GM21619 (cell line): ENCODE data around the gene TRABD2B.

Experiments
- ATAC-seq: cut with Tn5 transposase; IDR thresholded peaks from one replicate; pipeline ENCODE4 v1.9.1; 2021; ENCODE audit not compliant: unreplicated experiment

Gene TRABD2B

DNA sequence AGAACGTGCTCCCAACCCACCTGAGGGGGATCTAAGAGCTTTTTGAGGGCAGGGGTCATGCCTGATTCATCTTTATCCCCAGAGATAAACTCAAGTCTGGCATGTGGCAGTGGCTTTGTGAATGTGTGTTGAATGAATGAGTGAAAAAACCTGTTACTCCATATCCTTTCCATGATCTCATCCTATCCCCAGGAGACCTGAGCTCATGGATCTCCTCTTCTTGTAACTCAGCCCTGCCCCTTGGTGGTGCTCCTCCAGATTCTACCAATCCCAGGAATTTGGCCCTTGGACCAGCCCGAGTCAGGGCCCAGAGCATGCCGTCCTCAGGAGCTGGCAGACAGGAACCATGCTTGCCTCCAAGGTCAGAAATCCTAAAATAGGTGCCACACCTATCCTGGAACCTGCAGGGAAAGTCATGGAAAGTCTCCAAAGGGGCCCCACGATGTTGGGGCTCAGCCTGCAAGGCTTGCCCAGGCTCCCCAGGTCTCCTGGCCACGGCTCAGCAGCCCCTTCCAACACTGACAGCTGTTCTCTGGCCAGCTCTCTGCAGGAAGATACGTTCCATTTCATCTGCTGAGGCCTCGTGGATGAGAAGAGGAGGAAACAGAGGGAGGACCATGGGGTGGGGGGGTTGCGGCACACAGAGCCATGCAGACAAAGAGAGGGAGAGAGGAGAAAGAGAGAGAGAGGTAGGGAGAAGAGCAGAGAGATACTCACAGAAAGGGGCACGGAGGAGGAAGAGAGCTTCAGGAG is 214.6 kb downstream of the TRABD2B start:
- no peak for ATAC-seq

- ATAC-seq = no peak
These were observed 215.8 kb downstream of the TRABD2B start for GRCh38 chr1:47781171-47781959.

DNA sequence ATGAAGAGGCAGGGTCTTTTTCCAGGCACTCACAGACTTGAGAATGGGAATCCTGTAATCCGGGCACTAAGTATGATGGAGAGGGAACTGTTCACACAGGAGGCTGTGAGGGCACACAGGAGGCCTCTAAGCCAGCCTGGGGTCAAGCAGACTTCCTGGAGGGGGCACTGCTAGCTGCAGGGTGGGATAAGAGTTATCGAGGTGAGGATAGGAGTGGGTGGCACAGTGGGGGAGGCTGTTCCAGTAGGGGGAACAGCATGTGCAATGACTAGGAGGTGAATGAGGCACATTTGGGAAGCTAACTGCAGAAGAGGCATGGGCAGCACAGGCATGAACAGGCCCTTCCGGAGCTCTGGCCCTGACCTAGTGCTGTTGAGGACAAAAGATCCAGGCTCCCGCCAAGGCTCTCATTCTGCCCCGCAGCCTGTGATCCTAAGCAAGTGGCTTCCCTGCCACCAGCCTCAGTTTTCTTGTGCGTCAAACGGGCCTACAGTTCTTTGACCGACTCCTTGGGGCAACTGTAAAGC is 216.7 kb downstream of the TRABD2B start:
- no peak for ATAC-seq

GRCh38 chr1:47779613-47780012 is 217.6 kb downstream of the TRABD2B start:
- ATAC-seq = no peak

- ATAC-seq = no peak
These were observed 218.9 kb downstream of the TRABD2B start for GRCh38 chr1:47778280-47778679.

GRCh38 chr1:47777322-47777721 is 219.9 kb downstream of the TRABD2B start:
- ATAC-seq = no peak

DNA sequence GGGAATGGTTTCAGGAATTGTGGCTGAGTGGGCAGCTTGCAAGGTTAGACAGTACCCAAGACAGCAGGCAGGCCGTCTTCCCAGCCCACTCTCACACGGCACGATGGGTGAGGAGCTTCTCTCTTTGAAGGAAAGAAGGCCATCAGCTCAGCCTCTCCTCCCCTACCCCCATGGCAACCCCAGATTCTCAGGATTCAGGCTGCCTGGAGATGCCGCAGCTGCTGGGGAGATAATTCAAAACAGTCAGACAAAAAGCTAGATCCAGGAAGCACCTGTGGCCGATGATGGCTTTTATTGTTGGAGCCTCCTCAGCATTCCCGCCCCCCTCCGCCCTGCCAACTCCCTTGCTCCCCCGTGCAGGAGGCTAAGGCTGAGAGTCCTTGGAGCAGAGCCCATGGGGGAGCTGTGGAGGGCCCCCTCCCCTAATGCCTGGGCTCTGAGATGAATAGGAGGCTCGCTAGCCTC is 220.5 kb downstream of the TRABD2B start:
- ATAC-seq = no peak

DNA sequence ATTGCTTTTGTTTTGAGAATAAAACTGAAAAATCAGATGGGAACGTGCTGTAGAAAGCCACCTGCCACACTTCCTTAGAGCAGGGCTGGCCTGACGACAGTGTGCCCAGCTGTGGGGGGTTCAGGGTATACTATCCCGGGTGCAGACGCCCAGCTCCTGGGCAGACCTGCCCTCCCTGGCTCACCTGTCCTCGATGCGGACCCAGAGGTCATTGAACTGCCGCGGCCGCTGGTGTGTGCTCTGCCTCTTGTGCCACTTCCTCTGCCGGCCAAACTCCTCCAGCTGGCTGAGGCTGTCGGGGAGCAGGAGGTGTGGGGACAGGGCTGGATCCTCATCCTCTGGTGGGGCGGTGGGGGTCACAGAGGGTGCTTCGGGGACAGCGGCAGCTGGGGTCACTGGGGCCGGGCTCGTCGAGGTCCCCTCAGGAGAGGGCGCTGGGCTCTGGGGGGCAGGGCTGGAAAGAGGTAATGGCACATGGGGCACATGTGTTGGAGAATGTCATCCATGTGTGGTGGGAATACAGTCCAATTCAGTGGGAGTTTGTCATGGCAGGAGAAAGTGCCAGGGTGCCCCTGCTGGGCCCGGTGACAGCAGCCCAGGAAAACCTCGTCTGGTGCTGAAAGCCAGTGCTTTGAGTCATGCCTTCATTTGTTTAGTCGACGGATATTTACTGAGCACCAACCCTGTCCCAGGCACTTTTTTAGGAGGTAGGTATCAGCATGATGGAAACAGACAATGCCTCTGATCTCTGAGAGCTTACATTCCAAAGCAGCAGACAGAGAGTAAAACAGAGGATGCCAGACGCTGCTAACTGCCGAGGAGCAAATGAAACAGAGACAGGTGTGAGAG is 222.0 kb downstream of the TRABD2B start:
- ATAC-seq = no peak

DNA sequence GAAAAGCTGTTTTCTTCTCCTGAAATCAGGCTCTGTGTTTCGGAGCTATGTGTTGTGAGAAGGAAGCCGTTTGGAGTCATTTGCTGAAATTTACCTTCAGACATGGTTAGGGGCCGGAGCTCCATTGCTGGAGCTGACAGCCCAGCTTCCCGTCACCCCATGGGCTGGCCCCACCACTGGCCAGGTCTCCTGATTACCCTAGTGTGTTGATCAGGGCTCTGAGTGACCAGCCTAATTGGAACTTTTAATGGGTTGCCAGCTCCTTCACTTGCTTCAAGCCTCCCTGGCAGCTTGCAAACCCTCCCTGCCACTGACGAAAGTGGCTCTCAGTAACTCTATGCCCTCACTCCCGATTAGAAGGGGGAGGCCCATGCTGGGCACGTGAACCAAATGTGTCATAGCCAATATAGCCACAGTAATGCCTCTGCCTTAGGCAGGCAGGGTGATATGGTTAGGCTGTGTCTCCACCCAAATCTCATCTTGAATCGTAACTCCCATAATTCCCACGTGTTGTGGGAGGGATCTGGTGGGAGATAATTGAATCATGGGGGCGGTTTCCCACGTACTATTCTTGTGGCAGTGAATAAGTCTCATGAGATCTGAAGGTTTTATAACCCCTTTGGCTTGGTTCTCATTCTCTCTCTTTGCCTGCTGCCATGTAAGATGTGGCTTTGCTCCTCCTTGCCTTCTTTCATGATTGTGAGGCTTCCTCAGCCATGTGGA is 224.1 kb downstream of the TRABD2B start:
- no peak for ATAC-seq

DNA sequence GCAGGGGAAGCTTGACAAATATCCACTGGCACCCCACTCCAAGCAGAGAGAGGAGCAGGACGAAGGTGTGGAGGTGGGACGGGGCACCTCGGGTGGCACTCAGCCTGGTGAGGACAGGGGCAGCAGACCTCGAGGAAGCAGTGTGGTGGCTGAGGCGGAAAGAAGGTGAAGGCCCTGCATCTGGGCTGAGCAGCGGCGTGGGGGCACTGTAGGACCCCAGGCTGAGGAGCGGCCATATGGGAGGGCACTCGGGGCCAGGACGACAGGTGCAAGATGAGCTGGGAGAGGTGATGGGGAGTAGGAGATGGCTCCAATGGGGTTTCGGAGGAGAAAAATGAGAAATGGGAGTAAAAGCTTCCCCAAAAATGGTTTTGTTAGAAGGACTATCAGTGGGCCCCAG is 224.9 kb downstream of the TRABD2B start:
- ATAC-seq = no peak

DNA sequence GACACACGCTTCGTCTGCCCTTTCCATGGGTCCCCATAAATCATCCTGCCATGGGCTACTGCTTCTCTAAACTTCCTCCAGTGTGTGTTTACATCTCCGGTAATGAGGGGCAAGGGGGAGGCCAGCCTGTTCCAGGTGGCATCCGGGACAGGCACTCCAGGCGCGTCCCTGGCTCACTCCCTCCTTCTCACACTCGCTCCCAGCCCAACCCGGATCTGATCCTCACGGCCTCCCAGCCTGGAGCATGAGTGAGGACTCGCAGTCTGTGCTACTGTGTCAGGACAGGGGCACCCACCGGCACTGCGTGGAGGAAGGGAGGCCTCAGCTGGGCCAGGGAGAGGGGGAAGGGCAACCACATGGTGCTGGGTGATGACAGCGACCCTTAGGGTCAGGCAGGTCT is 225.4 kb downstream of the TRABD2B start:
- no peak for ATAC-seq

- ATAC-seq = no peak
These were observed 227.2 kb downstream of the TRABD2B start for GRCh38 chr1:47769983-47770382.

DNA sequence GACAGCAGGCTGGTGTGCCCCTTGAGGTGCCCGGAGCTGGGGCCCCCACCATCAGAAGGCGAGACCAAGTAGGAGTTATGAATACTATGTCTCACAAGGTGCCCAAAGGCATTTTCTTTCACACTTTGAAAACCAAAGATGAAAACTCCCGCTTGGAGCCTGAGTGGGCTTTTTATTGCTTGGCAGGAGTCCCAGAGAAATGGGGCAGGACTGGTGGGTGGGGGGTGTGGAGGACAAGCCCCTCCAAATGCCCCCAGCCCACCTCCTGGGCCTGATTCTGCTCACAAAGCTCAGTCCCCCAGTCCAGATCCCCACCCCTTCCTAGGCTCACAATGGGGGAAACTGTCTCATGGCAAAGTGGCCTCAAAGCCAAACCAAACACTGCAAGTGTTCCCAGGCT is 227.9 kb downstream of the TRABD2B start:
- ATAC-seq = no peak

DNA sequence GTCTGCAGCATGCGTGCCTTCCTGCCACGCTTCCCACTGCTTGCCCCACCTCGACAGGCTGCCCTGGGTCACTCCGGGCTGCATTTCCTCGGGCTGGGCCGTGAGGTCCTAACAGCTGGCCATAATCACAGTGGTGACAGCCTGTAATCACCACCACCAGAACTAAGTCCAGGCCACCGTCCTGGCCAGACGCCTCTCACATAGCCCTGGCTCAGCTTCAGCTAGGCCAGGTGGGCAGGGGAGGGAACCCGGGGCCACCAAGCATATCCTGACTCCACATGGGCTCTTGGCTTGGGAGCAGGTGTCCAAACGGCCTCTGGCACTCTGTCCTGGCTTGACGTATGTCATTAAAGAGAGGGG is 229.5 kb downstream of the TRABD2B start:
- no peak for ATAC-seq

DNA sequence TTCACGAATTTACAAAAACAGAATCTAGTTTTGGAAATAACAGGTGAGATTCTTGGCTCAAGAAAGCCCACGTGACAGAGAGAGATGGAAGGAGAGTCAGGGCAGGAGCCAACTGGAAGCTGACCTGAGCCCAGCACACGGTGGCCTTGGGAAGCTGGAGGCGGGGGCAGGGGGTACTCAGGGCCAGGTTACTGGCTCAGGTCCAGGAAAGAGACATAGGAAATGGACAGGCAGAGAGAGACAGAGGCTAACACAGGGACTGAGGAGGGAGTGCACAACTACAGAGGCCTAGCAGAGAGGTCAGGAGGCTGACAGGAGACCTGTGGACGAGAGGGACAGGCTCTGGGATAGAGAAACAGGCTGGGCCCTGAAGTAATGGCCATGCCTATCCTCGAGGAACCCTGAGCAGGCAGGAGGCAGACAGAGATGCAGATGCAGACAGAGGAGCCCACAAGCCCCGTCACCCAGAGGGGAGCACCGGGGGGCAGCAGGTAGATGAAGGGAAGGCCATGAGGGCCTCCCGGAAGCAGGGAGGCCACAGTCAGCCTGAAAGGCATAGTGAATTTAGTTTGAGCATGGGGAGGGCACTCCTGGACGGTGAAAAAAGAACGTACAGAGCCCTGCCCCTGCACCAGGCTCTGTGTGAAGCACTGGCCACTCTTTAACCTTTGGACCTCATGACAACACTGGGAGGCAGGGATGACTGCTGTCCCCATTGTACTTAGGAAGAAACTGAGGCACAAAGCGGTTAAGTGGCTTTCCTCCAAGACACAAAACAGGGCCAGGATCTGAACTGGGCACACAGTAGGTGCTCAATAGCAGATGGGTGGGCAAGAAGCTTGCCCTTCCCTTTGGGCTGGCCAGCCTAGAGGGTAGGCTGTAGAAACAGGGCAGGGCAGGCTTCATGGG is 230.1 kb downstream of the TRABD2B start:
- no peak for ATAC-seq

- ATAC-seq = no peak
These were observed 231.3 kb downstream of the TRABD2B start for GRCh38 chr1:47765742-47766485.

DNA sequence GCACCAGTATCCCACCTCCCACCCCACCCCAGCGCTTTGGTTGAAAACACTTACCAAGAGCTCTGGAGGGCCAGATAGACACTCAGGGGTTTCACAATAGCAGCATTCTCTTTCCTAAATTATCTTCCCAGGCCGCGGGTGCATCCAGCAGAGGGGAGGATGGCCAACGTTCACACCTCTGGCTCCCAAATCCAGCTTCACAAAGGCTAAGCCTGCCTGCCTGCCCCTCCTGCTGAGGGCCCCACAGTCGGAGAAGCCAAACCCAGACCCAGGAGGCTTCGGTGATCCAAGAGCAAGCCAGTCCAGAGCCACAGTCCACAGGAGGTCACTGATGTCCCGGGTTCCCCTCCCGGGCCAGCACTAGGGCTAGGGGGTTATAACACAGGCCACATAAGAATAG is 231.9 kb downstream of the TRABD2B start:
- no peak for ATAC-seq

DNA sequence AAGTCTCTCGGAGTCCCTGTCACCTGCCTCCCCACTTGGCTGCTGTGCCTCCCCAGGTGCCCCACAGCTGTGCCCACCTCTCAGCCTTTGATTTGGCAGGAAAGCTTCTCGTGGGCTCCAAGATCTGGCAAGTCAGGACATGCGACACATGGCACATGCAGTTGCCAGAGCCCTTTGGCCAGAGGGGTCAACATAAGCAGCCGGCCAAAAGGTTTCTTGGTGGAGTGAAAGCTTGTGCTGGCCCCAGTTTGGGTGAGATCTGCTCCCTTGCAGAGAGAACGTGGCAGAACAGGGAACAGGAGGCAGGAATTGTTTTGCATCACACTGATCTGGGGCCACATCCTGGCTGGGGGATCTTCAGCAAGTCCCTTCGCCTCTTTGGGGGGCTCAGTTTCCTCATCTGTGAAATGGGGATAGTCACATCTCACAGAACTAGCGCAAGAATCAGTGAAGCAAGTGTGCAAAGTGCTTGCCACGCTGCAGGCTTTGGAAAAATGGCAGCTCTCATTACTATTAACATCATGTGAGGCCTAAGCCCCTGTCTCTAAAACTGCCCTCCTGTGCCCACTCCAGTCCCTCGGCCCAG is 232.6 kb downstream of the TRABD2B start:
- ATAC-seq = no peak
